Body of pancreas (tissue), 4 donors: Measurements from ENCODE around the gene GRB2.

Experiments
- POLR2A ChIP-seq, 3 donors: fragments of 450-650 bp; IDR thresholded peaks; one replicate each; pipeline ENCODE4 v1.6.1; 2016; ENCODE audit warnings: antibody characterized with exemption in 3 of 3, mild to moderate bottlenecking in 2 of 3
- TF ChIP-seq, protein P1 (sequence below), 7 experiments: fragments of 450-650 bp in 4 of 7; fragments of 200-600 bp in 3 of 7; sonication (generic) in 3 of 7; IDR thresholded peaks; one replicate each; pipeline ENCODE4 v1.5.1; 2016 to 2019; ENCODE audit warnings: antibody characterized with exemption in 7 of 7

DNA sequence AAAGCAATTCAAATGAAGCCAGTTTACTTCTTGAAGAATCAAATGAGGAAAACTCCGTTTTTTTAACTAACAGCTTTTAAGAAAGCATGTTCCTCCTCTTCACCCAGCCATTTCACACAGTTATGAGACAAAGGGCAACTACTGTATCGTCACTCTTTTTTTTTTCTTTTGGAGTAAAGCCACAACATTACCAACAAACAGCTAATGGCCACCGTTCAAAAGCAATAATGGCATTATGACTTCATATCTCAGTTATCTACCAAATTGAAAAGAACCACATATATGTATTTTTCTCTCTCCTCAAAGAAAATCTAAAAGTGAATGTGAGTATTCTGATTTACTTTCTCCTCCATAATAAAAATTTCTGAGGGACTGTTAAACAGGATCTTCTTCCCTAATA lies 14.5 kb downstream of the GRB2 start:
- TF ChIP-seq, protein P1, sequence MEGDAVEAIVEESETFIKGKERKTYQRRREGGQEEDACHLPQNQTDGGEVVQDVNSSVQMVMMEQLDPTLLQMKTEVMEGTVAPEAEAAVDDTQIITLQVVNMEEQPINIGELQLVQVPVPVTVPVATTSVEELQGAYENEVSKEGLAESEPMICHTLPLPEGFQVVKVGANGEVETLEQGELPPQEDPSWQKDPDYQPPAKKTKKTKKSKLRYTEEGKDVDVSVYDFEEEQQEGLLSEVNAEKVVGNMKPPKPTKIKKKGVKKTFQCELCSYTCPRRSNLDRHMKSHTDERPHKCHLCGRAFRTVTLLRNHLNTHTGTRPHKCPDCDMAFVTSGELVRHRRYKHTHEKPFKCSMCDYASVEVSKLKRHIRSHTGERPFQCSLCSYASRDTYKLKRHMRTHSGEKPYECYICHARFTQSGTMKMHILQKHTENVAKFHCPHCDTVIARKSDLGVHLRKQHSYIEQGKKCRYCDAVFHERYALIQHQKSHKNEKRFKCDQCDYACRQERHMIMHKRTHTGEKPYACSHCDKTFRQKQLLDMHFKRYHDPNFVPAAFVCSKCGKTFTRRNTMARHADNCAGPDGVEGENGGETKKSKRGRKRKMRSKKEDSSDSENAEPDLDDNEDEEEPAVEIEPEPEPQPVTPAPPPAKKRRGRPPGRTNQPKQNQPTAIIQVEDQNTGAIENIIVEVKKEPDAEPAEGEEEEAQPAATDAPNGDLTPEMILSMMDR (IDR thresholded peaks at IDR 0.05) = no peak
- no peak for TF ChIP-seq POLR2A (IDR thresholded peaks at IDR 0.05)
